Measurements from ENCODE around the gene SLC50A1. TPM values are rescaled to one million over a fixed set of nuclear protein-coding genes. Genes with fewer than 3 reads are reported as not detected.

SLC50A1 gene
- total and polyA plus RNA-seq, 2 of the 8 experiments (the other 6 are each of a cell fraction or from before 2014, with no cell fraction given): 36.5 to 90.8 TPM

GRCh38 chr1:155086856-155087535, 48.7 kb upstream of the SLC50A1 start:
- H4K5ac ChIP-seq (ENCODE audit: insufficient read length, low read depth, low read length): no peak overlapping the region
- POLR2A ChIA-PET (ENCODE audit: partially characterized antibody): interaction anchor here (0.8 kb wide), 1 partner anchor 86 kb away, joined by 4 read pairs; the partner anchor contains the start of gene KRTCAP2
- H3K4me1 ChIP-seq (replicated peaks in 1 of 4; ENCODE audit: control insufficient read depth in 3 of 4, insufficient read depth in 4 of 4, low read length in 3 of 4): peaks cover 0 to 39% (median 22%) of the 10 kb centered on the region in 4 experiments; a peak in 6 of 7 replicates
- H3K4ac ChIP-seq (replicated peaks; ENCODE audit: insufficient read length, low read depth, low read length): no peak overlapping the region
- H3K79me1 ChIP-seq (ENCODE audit: low read depth, low read length): no peaks in the 10 kb centered on the region
- no peak overlapping the region for H3K23ac ChIP-seq (ENCODE audit: insufficient read length)
- H4K91ac ChIP-seq (replicated peaks; ENCODE audit: insufficient read length, low read length): no peak overlapping the region
- H3K79me2 ChIP-seq (ENCODE audit: control insufficient read depth in 1 of 2, insufficient read depth in 2 of 2, low read length in 2 of 2): no peaks in the 10 kb centered on the region
- 0 out of 2 replicates have a peak overlapping the region, but pooled peaks have one; percentile 17 for H2BK12ac ChIP-seq (ENCODE audit: low read depth, low read length)
- peak in 1 of 2 experiments; percentile 79 for DNase-seq (ENCODE audit: low read depth in 1 of 2, low spot score in 2 of 2)
- H3K18ac ChIP-seq (ENCODE audit: extremely low read depth, low read length): no peak overlapping the region
- no peaks in the 10 kb centered on the region for H3K9me3 ChIP-seq (ENCODE audit: insufficient read depth in 2 of 2, low read depth in 1 of 2, low read length in 1 of 2)
- no peak overlapping the region for H3K14ac ChIP-seq (ENCODE audit: insufficient read length)
- 0 out of 2 replicates have a peak overlapping the region, but pooled peaks have one; percentile 11 for H4K8ac ChIP-seq (ENCODE audit: extremely low read depth, insufficient read depth, low read length)
- no peak overlapping the region for H2BK5ac ChIP-seq (ENCODE audit: low read depth, low read length)
- peaks cover 0 to 8% of the 10 kb centered on the region in 2 experiments for H4K20me1 ChIP-seq (replicated peaks in 1 of 2; ENCODE audit: control insufficient read depth in 1 of 2, insufficient read depth in 2 of 2, low read length in 2 of 2)
- peaks cover 5% of the 10 kb centered on the region; the same call in 1 of the 2 replicates for H3K23me2 ChIP-seq (ENCODE audit: low read depth, low read length)
- H2BK15ac ChIP-seq (ENCODE audit: low read length): no peak overlapping the region
- H2AFZ ChIP-seq (ENCODE audit: low read length): no peak overlapping the region
- no peak overlapping the region for H2BK120ac ChIP-seq (replicated peaks; ENCODE audit: low read depth, low read length)
- H3K4me2 ChIP-seq (ENCODE audit: insufficient read depth in 1 of 2, low read depth in 2 of 2, low read length in 2 of 2): peak overlapping the region in 1 of 2 experiments; percentile 95; a peak in 1 of 4 replicates
- no peak overlapping the region for H2BK20ac ChIP-seq (ENCODE audit: low read length)
- H3K36me3 ChIP-seq (ENCODE audit: control insufficient read depth in 2 of 4, insufficient read depth in 4 of 4, low read length in 3 of 4): no peaks in the 10 kb centered on the region
- H3K56ac ChIP-seq (replicated peaks; ENCODE audit: insufficient read length, low read depth, low read length): no peak overlapping the region
- WGBS, 2 experiments (ENCODE audit: extremely low coverage in 1 of 2, insufficient coverage in 1 of 2, insufficient read length in 1 of 2, insufficient replicate concordance in 2 of 2, low coverage in 1 of 2, low lambda C conversion rate in 2 of 2, missing lambda C conversion rate in 1 of 2): 29% methylated on average over 7 of the region's 8 CpGs; no CpG with 5 or more reads in 1 of the 2 experiments
- H3K27ac ChIP-seq (ENCODE audit: low read depth, low read length): no peak overlapping the region
- no peak for FAIRE-seq
- no peak overlapping the region for H3K4me3 ChIP-seq (ENCODE audit: extremely low read depth in 1 of 4, insufficient read depth in 2 of 4, low read depth in 3 of 4, low read length in 4 of 4)
- CTCF ChIA-PET (ENCODE audit: partially characterized antibody): interaction anchor here (0.9 to 5.5 kb wide), 21 partner anchors 10 to 337 kb away, joined by 3 to 169 read pairs (median 9); partner anchors contain the start of genes ADAM15, EFNA1, EFNA4 and KRTCAP2
- peaks cover 21 to 32% (median 24%) of the 10 kb centered on the region in 4 experiments for H3K27me3 ChIP-seq (replicated peaks in 1 of 4; ENCODE audit: control insufficient read depth in 3 of 4, extremely low read depth in 1 of 4, insufficient read depth in 3 of 4, low read length in 3 of 4)
- H2AK5ac ChIP-seq (ENCODE audit: low read depth, low read length): no peak overlapping the region
- H3K9ac ChIP-seq (replicated peaks in 1 of 4; ENCODE audit: extremely low read depth in 1 of 4, low read depth in 3 of 4, low read length in 3 of 4): no peak overlapping the region
- TF ChIP-seq TAF1 (IDR thresholded peaks at IDR 0.05; ENCODE audit: low read depth, low read length) (no peak), USF2 (IDR thresholded peaks at IDR 0.05; ENCODE audit: low read length) (no peak), SUZ12 (IDR thresholded peaks at IDR 0.05; ENCODE audit: low read length) (no peak), GTF2F1 (IDR thresholded peaks at IDR 0.05; ENCODE audit: borderline replicate concordance, low read depth, low read length) (no peak), CTCF (IDR thresholded peaks at IDR 0.05; ENCODE audit: control extremely low read depth in 1 of 3, insufficient read depth in 1 of 3, low read depth in 1 of 3, low read length in 3 of 3) (peak in 2 of 3 experiments; percentile 52 to 53; a peak in 2 of 4 replicates), GABPA (IDR thresholded peaks at IDR 0.05; ENCODE audit: borderline replicate concordance, insufficient read depth, low read length) (0 out of 2 replicates have a peak, but pooled peaks have one; percentile 24), RAD21 (IDR thresholded peaks at IDR 0.05 in 1 of 2, conservative IDR thresholded peaks at IDR 0.05 in 1 of 2; ENCODE audit: low read depth in 2 of 2, low read length in 2 of 2) (peak; percentile 23 to 45; a peak in 3 of 4 replicates)
